Progenitor cell of endocrine pancreas (in vitro differentiated cells): ENCODE results near the gene ARMC3. TPM values are rescaled to one million over a fixed set of nuclear protein-coding genes. Genes with fewer than 3 reads are reported as not detected.

Experiments used
- DNase-seq: peaks from one replicate; pipeline ENCODE4 v3.0.0; 2021; ENCODE audit warnings: low spot score; ENCODE audit not compliant: unreplicated experiment
- H3K27ac Mint-ChIP-seq: 2 replicates; pipeline ENCODE4 v1.8.0; 2021; ENCODE audit warnings: mild to moderate bottlenecking, moderate library complexity, mixed read lengths
- H3K27me3 Mint-ChIP-seq: 2 replicates; pipeline ENCODE4 v1.8.0; 2021; ENCODE audit warnings: mixed read lengths
- H3K36me3 Mint-ChIP-seq: 2 replicates; pipeline ENCODE4 v1.8.0; 2022; ENCODE audit warnings: mixed read lengths; ENCODE audit not compliant: insufficient read depth
- H3K4me1 Mint-ChIP-seq: 2 replicates; pipeline ENCODE4 v1.8.0; 2021; ENCODE audit warnings: low read depth, mixed read lengths
- H3K4me3 Mint-ChIP-seq: 2 replicates; pipeline ENCODE4 v1.8.0; 2021; ENCODE audit warnings: low read depth, mild to moderate bottlenecking, moderate library complexity, mixed read lengths
- H3K9me3 Mint-ChIP-seq: 2 replicates; pipeline ENCODE4 v1.8.0; 2021; ENCODE audit warnings: low read depth, mixed read lengths
- total RNA-seq: library from RNA; stranded (reverse); gene quantifications from 2 replicates; pipeline ENCODE4 v1.2.1, GENCODE V29; 2021
- TF ChIP-seq, protein P1 (sequence below): fragments of 200-600 bp; sonication (generic); IDR thresholded peaks from one replicate; pipeline ENCODE4 v1.5.0; 2021; ENCODE audit warnings: antibody characterized with exemption, mild to moderate bottlenecking; ENCODE audit not compliant: unreplicated experiment

Gene ARMC3
- total RNA-seq, 1 donor from 2014 or later, result 7.9 TPM

- no peak overlapping the region for H3K27ac Mint-ChIP-seq
- no peak for DNase-seq
- peaks cover 5% of the 10 kb centered on the region for H3K9me3 Mint-ChIP-seq
- peaks cover 5% of the 10 kb centered on the region for H3K4me1 Mint-ChIP-seq
- no peaks in the 10 kb centered on the region for H3K27me3 Mint-ChIP-seq
- TF ChIP-seq, protein P1, sequence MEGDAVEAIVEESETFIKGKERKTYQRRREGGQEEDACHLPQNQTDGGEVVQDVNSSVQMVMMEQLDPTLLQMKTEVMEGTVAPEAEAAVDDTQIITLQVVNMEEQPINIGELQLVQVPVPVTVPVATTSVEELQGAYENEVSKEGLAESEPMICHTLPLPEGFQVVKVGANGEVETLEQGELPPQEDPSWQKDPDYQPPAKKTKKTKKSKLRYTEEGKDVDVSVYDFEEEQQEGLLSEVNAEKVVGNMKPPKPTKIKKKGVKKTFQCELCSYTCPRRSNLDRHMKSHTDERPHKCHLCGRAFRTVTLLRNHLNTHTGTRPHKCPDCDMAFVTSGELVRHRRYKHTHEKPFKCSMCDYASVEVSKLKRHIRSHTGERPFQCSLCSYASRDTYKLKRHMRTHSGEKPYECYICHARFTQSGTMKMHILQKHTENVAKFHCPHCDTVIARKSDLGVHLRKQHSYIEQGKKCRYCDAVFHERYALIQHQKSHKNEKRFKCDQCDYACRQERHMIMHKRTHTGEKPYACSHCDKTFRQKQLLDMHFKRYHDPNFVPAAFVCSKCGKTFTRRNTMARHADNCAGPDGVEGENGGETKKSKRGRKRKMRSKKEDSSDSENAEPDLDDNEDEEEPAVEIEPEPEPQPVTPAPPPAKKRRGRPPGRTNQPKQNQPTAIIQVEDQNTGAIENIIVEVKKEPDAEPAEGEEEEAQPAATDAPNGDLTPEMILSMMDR, result no peak
- no peaks in the 10 kb centered on the region for H3K36me3 Mint-ChIP-seq
- no peak overlapping the region for H3K4me3 Mint-ChIP-seq
Observed at GRCh38 chr10:23040002-23040401, 112.1 kb downstream of the ARMC3 start.

GRCh38 chr10:23046027-23046426, 118.2 kb downstream of the ARMC3 start:
- no peak overlapping the region for H3K4me3 Mint-ChIP-seq
- no peak overlapping the region for H3K27ac Mint-ChIP-seq
- TF ChIP-seq, protein P1, result no peak
- no peaks in the 10 kb centered on the region for H3K9me3 Mint-ChIP-seq
- H3K4me1 Mint-ChIP-seq, result peaks cover 14% of the 10 kb centered on the region
- DNase-seq, result no peak
- no peaks in the 10 kb centered on the region for H3K27me3 Mint-ChIP-seq
- H3K36me3 Mint-ChIP-seq, result no peaks in the 10 kb centered on the region

DNA sequence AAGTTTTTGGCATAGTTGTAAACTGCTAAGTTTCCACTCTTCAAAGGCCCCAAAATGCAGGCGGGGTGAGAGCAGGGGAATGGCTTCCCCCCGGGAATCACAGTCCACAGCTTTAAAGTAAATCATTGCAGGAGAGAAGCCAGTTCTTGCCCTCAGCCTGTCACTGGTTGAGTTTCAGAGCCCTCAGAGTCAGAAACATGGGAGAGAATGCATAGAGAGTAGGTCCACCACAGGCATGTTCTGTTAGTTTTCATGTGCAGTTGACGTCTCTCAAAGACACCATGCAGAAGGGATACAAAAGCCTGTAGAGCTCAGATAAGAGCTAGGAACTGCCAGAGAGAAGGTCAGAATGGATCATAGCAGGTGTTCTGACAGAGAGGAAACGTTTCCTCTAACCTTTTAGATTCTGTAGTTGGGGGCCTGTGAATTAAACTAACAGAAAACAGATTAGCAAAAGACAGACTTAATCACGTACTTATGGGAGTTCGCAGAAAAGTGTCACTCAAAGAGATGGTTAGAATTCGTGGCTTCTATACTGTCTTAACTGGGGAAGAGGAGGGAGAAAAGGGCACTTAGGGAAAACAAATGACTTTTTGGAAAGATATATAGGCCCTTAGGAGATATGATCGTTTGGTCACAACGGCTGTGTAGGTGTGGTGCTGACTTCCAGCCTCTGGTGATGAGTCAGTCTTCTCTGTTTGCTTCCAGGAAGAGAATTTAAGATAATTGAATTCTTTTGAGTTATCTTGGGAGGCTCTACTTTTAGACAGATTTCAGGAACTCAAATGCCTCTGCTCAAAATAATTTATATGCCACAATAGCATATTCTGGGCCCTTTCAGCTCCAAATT, 119.6 kb downstream of the ARMC3 start:
- peak overlapping the region; percentile 11 for H3K27ac Mint-ChIP-seq
- H3K27me3 Mint-ChIP-seq, result no peaks in the 10 kb centered on the region
- TF ChIP-seq, protein P1, result no peak
- H3K9me3 Mint-ChIP-seq, result no peaks in the 10 kb centered on the region
- no peak overlapping the region for H3K4me3 Mint-ChIP-seq
- no peaks in the 10 kb centered on the region for H3K36me3 Mint-ChIP-seq
- DNase-seq, result no peak
- H3K4me1 Mint-ChIP-seq, result peaks cover 16% of the 10 kb centered on the region

DNA sequence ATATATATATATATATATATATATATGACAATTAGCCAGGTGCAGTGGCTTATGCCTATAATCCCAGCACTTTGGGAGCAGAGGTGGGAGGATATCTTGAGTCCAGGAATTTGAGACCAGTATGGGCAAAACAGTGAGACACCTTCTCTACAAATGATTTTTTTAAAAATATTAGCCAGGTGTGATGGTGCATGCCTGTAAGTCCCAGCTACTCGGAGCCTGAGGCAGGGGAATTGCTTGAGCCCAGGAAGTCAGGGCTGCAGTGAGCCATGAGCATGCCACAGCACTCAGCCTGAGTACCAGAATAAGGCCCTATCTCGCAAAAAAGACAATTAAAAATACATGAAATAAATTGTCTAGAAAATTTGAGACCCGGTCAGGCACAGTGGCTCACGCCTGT, 120.3 kb downstream of the ARMC3 start:
- peaks cover 23% of the 10 kb centered on the region for H3K4me1 Mint-ChIP-seq
- no peaks in the 10 kb centered on the region for H3K36me3 Mint-ChIP-seq
- peaks cover 3% of the 10 kb centered on the region for H3K9me3 Mint-ChIP-seq
- no peak overlapping the region for H3K27ac Mint-ChIP-seq
- H3K27me3 Mint-ChIP-seq, result no peaks in the 10 kb centered on the region
- H3K4me3 Mint-ChIP-seq, result no peak overlapping the region
- DNase-seq, result no peak
- TF ChIP-seq, protein P1, result no peak

- Mint-ChIP-seq H3K4me1 (peaks cover 35% of the 10 kb centered on the region), H3K27ac (no peak overlapping the region), H3K27me3 (no peaks in the 10 kb centered on the region), H3K4me3 (no peak overlapping the region), H3K36me3 (no peaks in the 10 kb centered on the region), H3K9me3 (peaks cover 3% of the 10 kb centered on the region)
- TF ChIP-seq, protein P1, result no peak
- no peak for DNase-seq
Observed at GRCh38 chr10:23051278-23051677, 123.4 kb downstream of the ARMC3 start.
